Stimulated activated naive B cell treated with anti-CD40 and anti-IgM and Interleukin-4, amounts not matched to agents 10 μg/mL and 1 μg/mL and 100 μg/mL, for 72 hours (primary cell): Measurements from ENCODE around the gene SERTAD4.

Experiments used
- ATAC-seq, 2 donors: fragments of 150-1000 bp; cut with Tn5 transposase; replicated peaks; 2 replicates each; pipeline ENCODE4 v1.10.0; 2021; ENCODE audit warnings: moderate library complexity in 1 of 2
- DNase-seq: peaks from one replicate; pipeline ENCODE4 v3.0.0; 2021
- H3K27ac Mint-ChIP-seq: one replicate; pipeline ENCODE4 v1.8.0; 2022; ENCODE audit warnings: mild to moderate bottlenecking, mixed read lengths
- H3K27me3 Mint-ChIP-seq, 2 donors: one replicate each; pipeline ENCODE4 v1.8.0; 2022; ENCODE audit warnings: mixed read lengths in 2 of 2
- H3K36me3 Mint-ChIP-seq, 2 donors: one replicate each; pipeline ENCODE4 v1.8.0; 2022; ENCODE audit warnings: mixed read lengths in 2 of 2, mild to moderate bottlenecking in 1 of 2
- H3K4me1 Mint-ChIP-seq, 2 donors: one replicate each; pipeline ENCODE4 v1.8.0; 2022; ENCODE audit warnings: mixed read lengths in 2 of 2, mild to moderate bottlenecking in 1 of 2
- H3K4me3 Mint-ChIP-seq, 2 donors: one replicate each; pipeline ENCODE4 v1.8.0; 2022; ENCODE audit warnings: mild to moderate bottlenecking in 2 of 2, mixed read lengths in 2 of 2, moderate library complexity in 1 of 2
- H3K9me3 Mint-ChIP-seq, 2 donors: one replicate each; pipeline ENCODE4 v1.8.0; 2022; ENCODE audit warnings: mixed read lengths in 2 of 2, mild to moderate bottlenecking in 1 of 2

The SERTAD4 gene

DNA sequence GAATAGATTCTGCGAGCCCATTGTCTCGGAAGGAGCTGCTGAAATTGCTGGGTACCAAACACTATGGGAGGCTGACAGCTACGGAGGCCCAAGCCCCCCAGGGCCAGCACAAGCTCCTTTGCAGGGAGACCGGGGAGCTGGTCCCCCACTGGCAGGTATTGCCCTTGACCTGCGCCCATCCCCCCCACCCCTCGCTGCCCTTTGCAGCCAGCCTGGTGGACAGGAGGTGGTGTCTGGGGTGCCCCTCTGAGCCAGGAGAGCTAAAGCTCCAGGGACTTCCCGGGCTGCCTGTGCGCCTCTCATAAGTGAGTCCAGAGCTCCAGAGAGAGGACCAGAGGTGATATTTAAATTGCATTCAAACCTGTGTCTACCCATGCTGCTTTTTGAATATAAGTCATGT is 5.4 kb downstream of the SERTAD4 start:
- H3K27me3 Mint-ChIP-seq = peaks cover 55 to 71% of the 10 kb centered on the region in 2 donors
- no peak overlapping the region for H3K27ac Mint-ChIP-seq
- DNase-seq (no peak), ATAC-seq (no peak)
- H3K36me3 Mint-ChIP-seq = no peaks in the 10 kb centered on the region
- H3K4me3 Mint-ChIP-seq = no peak overlapping the region
- no peaks in the 10 kb centered on the region for H3K9me3 Mint-ChIP-seq
- H3K4me1 Mint-ChIP-seq = peaks cover 6 to 13% of the 10 kb centered on the region in 2 donors

DNA sequence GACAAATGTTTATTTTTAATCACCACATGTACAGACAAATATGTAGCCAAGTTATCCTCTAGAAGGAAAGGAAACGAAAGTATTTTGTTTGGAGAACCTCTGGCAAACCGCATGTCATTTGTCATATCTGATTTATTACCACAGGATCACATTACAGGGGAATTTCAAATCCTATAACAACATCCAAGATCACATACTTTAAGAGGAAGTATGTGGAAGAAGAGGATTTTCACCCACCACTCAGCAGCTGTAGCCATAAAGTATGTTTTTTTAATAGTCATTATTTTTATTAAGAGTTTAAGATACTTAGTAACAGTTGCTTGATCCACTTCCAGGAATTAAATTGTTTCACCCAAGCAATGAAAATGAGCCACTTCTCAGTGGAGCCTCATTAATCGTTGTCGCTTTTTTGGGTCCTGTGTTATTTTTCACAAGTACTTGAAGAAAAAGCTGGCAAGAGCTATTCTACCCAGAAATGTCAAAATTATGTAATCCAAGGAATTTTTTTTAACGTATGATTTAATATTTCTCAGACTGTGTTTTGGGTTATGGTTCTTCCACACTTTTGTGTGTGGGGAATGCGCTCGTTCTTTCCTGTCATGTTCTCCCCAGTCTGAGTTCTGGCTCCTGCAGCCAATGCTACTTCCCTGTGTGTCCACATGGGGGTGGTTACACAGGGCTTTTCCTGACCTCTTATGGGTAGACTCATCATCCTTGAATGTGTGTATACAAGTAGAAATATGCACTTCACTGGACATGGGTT is 6.9 kb downstream of the SERTAD4 start:
- no peak overlapping the region for H3K4me3 Mint-ChIP-seq
- ATAC-seq = no peak
- H3K27ac Mint-ChIP-seq = no peak overlapping the region
- peaks cover 0 to 2% of the 10 kb centered on the region in 2 donors for H3K4me1 Mint-ChIP-seq
- no peak for DNase-seq
- peaks cover 55 to 69% of the 10 kb centered on the region in 2 donors for H3K27me3 Mint-ChIP-seq
- no peaks in the 10 kb centered on the region for H3K9me3 Mint-ChIP-seq
- H3K36me3 Mint-ChIP-seq = no peaks in the 10 kb centered on the region

DNA sequence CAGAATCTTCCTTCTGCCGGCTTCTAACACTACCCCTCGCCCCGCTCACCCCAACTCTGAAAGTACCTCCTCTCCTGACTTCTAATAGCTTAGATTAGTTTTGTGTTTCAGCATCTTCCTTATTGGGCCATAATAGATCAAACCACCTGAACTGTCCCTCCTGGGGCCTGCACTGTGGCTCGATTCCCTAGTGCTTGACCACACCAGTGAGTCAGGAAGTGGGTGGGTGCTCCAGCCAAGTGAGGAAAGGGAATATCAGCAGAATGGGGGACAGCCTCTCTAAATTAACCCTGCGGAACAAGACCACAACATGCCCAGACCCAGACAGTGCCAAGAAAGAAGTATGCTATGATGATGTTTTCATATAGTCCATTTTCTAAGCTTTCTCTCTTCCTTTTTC is 8.5 kb downstream of the SERTAD4 start:
- H3K4me3 Mint-ChIP-seq = no peak overlapping the region
- ATAC-seq = no peak
- peaks cover 53 to 63% of the 10 kb centered on the region in 2 donors for H3K27me3 Mint-ChIP-seq
- no peak overlapping the region for H3K27ac Mint-ChIP-seq
- H3K36me3 Mint-ChIP-seq = no peaks in the 10 kb centered on the region
- H3K4me1 Mint-ChIP-seq = peaks cover under 1 to 3% of the 10 kb centered on the region in 2 donors
- no peak for DNase-seq
- H3K9me3 Mint-ChIP-seq = no peaks in the 10 kb centered on the region

DNA sequence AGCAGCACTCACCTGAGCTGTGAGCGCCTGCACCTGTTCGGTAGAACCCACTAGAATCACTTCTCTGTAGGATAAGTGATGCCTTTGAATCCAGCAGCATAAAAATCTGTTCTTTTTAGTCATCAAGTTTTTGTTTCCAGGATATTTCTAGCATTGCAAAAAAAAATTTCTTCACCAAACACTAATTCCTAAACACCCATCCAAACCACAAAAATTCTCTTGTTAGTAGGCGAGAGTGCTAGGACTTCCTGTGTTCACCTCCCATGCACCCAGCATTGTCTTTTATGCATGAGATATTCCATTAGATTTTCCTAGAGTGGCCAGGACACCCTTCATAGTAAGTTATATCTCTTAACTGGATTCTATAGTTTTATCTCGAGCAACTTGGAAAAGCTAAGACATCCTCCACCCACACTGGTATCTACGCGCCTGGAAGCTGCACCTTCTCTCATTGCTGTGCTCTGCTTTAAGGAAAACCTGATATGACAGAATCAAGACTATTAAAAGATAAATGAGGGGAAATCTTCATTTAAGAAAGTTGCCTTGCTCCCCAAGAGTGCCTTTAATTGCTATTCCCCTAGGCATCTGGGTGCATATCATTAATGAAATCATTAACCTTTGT is 12.3 kb downstream of the SERTAD4 start:
- no peaks in the 10 kb centered on the region for H3K9me3 Mint-ChIP-seq
- DNase-seq (no peak), ATAC-seq (no peak)
- H3K4me3 Mint-ChIP-seq = no peak overlapping the region
- H3K36me3 Mint-ChIP-seq = no peaks in the 10 kb centered on the region
- H3K27me3 Mint-ChIP-seq = peaks cover 54 to 61% of the 10 kb centered on the region in 2 donors
- H3K4me1 Mint-ChIP-seq = peaks cover 6 to 8% of the 10 kb centered on the region in 2 donors
- no peak overlapping the region for H3K27ac Mint-ChIP-seq

DNA sequence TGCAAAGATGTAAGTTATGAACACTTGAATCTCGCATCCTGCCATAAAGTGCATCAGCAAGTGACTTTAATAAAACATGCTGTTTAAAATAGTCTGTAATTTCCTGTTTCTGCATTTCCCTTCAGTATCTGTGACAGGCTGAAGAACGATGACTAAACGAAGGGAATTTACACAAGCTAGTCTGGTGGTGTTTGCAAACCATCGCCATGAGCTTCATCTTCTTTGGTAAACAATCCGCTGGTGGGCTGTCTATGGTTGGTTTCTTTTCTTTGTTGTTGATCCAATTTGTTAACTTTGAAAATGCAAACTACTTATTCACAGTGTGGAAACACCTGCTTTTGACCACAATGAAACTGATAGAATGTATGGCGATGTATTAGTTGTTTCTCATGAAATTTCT is 13.9 kb downstream of the SERTAD4 start:
- DNase-seq (no peak), ATAC-seq (no peak)
- Mint-ChIP-seq H3K9me3 (no peaks in the 10 kb centered on the region), H3K27me3 (peaks cover 48 to 57% of the 10 kb centered on the region in 2 donors), H3K4me1 (peaks cover 13 to 20% of the 10 kb centered on the region in 2 donors), H3K27ac (no peak overlapping the region), H3K36me3 (no peaks in the 10 kb centered on the region), H3K4me3 (no peak overlapping the region)

DNA sequence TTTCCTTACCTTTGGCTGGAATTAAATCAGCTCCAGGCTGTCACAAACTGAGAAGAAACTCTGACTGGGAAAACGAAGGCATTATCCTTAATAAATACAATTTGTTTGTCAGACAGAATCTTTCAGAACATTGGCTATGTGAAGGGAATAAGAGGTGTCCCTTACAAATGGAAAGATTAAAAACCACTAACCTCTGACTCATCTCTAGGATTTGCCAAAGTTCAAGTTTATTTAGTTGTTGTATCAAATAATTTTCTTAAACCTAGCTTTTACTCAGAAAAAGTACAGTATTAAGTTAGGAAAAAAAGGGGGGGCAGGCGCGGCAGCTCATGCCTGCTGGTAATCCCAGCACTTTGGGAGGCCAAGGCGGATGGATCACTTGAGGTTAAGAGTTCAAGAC is 15.7 kb downstream of the SERTAD4 start:
- no peaks in the 10 kb centered on the region for H3K9me3 Mint-ChIP-seq
- DNase-seq (no peak), ATAC-seq (no peak)
- H3K4me1 Mint-ChIP-seq = peaks cover 20 to 33% of the 10 kb centered on the region in 2 donors
- no peak overlapping the region for H3K4me3 Mint-ChIP-seq
- H3K27me3 Mint-ChIP-seq = peaks cover 44 to 54% of the 10 kb centered on the region in 2 donors
- H3K27ac Mint-ChIP-seq = no peak overlapping the region
- H3K36me3 Mint-ChIP-seq = no peaks in the 10 kb centered on the region

DNA sequence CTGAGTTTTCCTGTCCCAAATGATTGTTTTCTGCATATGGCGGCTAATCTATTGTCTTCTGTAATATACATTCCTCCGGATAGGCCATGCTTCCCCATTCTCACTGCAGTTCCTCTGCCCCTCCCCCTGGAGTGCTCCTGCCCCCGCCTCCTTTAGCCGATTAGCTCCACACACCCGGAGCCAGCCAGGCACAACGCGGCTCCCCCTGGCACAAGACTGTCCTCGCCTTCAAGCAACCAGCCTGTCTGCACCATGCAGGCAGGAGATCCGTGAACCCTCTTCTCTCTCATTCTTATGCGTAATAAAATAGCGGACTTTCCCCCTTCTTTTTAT is 18.0 kb downstream of the SERTAD4 start:
- peak; percentile 19 for DNase-seq
- no peaks in the 10 kb centered on the region for H3K36me3 Mint-ChIP-seq
- H3K4me1 Mint-ChIP-seq = peaks cover 20 to 33% of the 10 kb centered on the region in 2 donors
- peak; percentile 61 to 64 for ATAC-seq
- peak overlapping the region; percentile 76 to 83 for H3K4me3 Mint-ChIP-seq
- H3K27me3 Mint-ChIP-seq = peaks cover 50 to 68% of the 10 kb centered on the region in 2 donors
- no peaks in the 10 kb centered on the region for H3K9me3 Mint-ChIP-seq
- H3K27ac Mint-ChIP-seq = peak overlapping the region; percentile 66

DNA sequence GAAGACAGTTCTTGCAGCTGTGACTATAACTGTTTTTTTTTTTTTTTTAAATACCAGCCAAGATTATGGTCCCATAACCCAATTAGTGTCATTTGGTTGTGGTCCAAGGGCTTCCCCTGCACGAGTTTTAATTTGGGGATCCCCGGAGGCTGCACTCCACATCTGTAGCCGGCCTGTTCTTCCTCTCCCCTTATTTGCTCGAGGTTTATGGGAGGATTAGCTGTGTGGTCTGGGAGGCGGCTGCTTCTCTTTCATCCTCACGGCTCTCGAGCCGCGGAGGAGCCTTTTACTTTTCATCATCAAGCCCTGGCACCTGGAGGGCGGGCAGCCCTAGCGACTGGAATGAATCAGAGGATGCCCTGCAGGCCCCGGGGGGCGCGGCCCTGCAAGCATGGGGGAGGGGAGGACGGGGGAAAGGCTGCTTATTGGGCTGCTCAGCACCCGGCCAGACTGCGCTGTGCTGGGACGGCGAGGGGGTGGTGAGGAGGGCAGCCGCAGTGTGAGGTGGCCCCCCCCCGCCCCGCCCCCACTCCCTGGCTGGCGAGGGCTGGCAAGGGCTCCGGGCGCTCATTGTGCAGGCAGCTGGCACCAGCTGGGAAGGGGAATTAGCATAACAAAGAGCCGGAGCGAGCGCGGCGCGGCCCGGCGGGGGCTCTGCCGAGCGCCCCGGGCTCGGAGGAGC is 18.5 kb downstream of the SERTAD4 start:
- Mint-ChIP-seq H3K4me3 (peak overlapping the region; percentile 76 to 83), H3K27ac (peak overlapping the region; percentile 66), H3K4me1 (peaks cover 19 to 32% of the 10 kb centered on the region in 2 donors), H3K9me3 (no peaks in the 10 kb centered on the region), H3K27me3 (peaks cover 47 to 69% of the 10 kb centered on the region in 2 donors), H3K36me3 (no peaks in the 10 kb centered on the region)
- DNase-seq (peak; percentile 58), ATAC-seq (peak; percentile 80 to 83)

DNA sequence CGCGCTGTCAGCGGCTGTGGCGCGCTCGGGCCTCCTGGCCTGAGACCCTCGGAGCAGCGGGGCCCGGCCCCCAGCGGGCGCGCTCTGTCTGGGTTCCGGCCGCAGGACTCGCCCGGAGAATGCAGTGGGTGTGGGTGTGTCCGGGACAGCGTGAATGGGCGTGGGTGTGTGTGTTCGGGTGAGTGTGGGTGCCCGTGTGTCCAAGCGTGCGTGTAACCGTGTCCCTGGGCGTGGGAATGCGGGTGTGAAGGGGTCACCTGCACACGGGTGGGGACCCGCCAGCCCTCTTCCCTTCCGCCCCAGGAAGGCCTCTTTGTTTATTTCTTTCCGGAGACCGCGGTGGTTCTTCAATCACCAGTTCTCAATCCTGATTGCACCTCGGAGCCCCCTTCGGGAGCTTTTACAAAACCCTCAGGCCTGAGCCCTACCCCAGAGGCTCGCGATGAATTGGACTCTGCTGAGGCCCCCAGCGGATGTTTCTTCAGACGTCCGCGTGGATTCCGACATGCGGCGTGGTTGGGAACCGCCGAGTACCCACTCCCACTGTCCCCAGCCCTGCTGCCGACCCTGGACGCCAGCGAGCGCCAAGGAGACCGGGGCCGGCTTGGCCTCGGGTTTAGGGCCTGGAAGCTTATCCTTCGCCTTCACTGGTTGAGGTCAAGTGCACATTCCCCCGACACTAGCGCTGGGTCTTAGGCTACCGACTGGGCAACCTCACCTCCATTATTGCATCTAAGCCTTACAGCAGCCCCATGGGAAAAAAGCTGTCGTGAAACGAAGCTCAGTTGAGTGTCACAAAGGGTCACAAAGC is 19.3 kb downstream of the SERTAD4 start:
- H3K27ac Mint-ChIP-seq = no peak overlapping the region
- ATAC-seq = peak in 1 of 2 donors; percentile 33
- no peaks in the 10 kb centered on the region for H3K36me3 Mint-ChIP-seq
- peaks cover 14 to 24% of the 10 kb centered on the region in 2 donors for H3K4me1 Mint-ChIP-seq
- no peaks in the 10 kb centered on the region for H3K9me3 Mint-ChIP-seq
- H3K4me3 Mint-ChIP-seq = peak overlapping the region; percentile 76 to 78
- no peak for DNase-seq
- H3K27me3 Mint-ChIP-seq = peaks cover 40 to 65% of the 10 kb centered on the region in 2 donors

DNA sequence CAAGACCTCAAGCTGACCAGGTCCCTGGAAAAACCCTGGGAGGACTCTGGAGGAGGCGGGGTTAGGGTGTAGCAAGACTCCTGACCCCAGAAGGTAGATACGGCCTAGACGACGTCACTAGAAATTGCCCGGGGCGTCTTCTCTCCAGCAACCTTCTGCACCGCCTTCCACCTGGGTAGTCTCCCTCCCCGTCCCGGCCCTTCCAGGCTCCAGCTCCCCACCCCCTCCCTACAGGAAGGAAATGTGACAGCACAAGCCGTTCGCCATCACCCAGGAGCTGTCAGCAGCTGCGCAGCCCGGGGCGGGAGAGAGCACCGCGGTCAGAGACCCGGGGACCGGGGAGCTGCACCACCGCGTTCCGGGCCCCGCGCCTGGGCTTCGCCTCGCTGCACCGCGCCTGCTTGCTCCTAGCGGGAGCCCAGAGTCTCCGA is 20.0 kb downstream of the SERTAD4 start:
- H3K4me3 Mint-ChIP-seq = peak overlapping the region in 1 of 2 donors; percentile 76
- H3K27me3 Mint-ChIP-seq = peaks cover 35 to 57% of the 10 kb centered on the region in 2 donors
- H3K4me1 Mint-ChIP-seq = peaks cover 14 to 24% of the 10 kb centered on the region in 2 donors
- ATAC-seq (no peak), DNase-seq (no peak)
- H3K9me3 Mint-ChIP-seq = no peaks in the 10 kb centered on the region
- no peaks in the 10 kb centered on the region for H3K36me3 Mint-ChIP-seq
- H3K27ac Mint-ChIP-seq = no peak overlapping the region

DNA sequence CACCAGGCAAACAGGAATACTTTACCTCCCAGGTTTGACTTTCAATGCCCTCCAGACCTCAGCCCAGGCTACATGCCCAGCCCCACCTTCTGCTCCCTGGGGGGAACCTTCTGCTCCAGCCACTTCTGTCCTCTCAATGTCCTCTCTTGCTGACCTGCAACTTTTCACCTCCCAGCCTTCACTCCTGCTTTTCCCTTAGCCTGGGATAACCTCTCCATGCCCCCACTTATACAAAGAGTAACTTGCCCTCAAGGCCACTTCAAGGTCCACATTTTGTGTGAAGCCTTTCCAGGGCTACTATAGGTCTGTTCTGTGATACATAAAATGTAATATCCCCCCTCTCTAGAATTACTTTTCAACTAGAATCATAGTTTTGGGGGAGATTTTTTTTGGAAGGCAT is 21.7 kb downstream of the SERTAD4 start:
- Mint-ChIP-seq H3K27ac (no peak overlapping the region), H3K27me3 (peaks cover 29 to 54% of the 10 kb centered on the region in 2 donors), H3K4me3 (no peak overlapping the region), H3K36me3 (no peaks in the 10 kb centered on the region), H3K4me1 (peaks cover 14 to 24% of the 10 kb centered on the region in 2 donors), H3K9me3 (no peaks in the 10 kb centered on the region)
- DNase-seq = no peak
- ATAC-seq = no peak

DNA sequence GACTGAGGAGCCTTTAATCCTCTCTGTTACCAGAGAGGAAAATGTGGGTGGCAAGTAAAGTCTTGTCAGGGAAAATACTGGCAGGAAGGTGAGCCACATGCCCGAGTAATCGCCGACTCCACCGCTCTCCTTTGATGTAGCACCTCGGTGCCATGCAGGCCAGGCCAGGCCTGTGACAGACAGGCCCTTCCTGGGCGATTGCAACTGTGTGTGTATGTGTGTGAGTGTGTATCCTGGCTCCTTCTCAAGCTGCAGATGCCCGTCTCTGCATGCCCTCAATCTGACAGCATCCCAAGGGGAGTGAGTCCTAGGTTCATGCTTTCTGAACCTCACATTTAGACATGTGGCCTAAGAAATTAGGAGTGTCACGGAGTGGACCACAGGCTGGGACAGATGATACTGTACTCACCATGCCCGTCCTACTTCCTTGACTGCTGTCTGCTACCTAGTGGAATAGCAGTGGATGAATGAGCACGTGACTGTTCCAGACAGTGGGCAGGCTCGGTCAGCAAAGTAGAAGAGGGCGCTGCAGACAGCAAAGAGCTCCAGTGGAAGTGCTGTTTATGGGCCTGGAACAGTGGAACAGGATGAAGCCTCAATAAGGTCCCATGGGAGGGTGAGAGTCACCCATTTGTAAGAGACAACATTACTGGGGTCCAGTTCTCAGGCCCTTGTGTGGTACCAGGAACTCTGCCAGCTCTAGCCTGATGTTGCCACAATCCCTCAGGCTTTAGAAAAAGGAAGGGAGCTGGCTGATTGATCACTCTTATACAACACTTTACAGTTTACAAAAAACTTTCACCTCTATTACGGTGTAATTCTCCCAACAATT is 25.3 kb downstream of the SERTAD4 start:
- ATAC-seq = no peak
- H3K9me3 Mint-ChIP-seq = no peaks in the 10 kb centered on the region
- no peaks in the 10 kb centered on the region for H3K4me1 Mint-ChIP-seq
- no peak for DNase-seq
- H3K27ac Mint-ChIP-seq = no peak overlapping the region
- H3K27me3 Mint-ChIP-seq = peaks cover 17 to 32% of the 10 kb centered on the region in 2 donors
- H3K36me3 Mint-ChIP-seq = no peaks in the 10 kb centered on the region
- no peak overlapping the region for H3K4me3 Mint-ChIP-seq

DNA sequence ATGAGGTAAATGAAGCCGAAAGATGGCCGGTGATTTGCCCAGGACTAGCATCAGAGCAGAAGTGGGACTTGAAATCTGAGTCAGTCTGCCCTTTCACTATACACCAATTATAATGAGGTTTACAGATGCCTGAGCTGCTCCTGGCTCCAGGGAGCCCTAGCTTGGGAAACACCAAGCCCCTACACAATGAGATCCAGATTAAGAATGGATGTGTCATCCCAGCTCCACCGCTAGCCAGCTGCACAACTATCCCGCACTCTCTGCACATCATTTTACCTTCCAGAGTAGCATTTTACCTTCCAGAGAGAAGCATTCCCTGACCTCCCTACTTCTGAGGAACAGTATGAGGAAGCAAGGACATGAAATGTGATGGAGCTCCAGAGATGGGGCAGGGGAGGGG is 27.0 kb downstream of the SERTAD4 start:
- Mint-ChIP-seq H3K36me3 (no peaks in the 10 kb centered on the region), H3K4me1 (no peaks in the 10 kb centered on the region), H3K9me3 (no peaks in the 10 kb centered on the region), H3K27me3 (peaks cover 10 to 16% of the 10 kb centered on the region in 2 donors), H3K4me3 (no peak overlapping the region), H3K27ac (no peak overlapping the region)
- ATAC-seq (no peak), DNase-seq (no peak)
